Upper lobe of left lung (tissue), 4 donors: ENCODE measurements around the gene NT5E.

Experiments
- CTCF ChIP-seq, 6 experiments: fragments of 450-650 bp in 4 of 6; fragments of 200-600 bp in 2 of 6; sonication (generic) in 2 of 6; IDR thresholded peaks; one replicate each; pipeline ENCODE4 v1.5.1; 2016 to 2019; ENCODE audit warnings: antibody characterized with exemption in 6 of 6
- POLR2A ChIP-seq, 4 donors: fragments of 450-650 bp; IDR thresholded peaks; one replicate each; pipeline ENCODE4 v1.5.1; 2016 to 2017; ENCODE audit warnings: antibody characterized with exemption in 4 of 4, mild to moderate bottlenecking in 2 of 4

- TF ChIP-seq POLR2A (IDR thresholded peaks at IDR 0.05) (no peak), CTCF (IDR thresholded peaks at IDR 0.05) (no peak)
These were observed 41.8 kb upstream of the NT5E start for GRCh38 chr6:85408039-85408438.
